BJ (cell line): Measurements from ENCODE around the gene ASGR1. TPM values are rescaled to one million over a fixed set of nuclear protein-coding genes. Genes with fewer than 3 reads are reported as not detected.

ENCODE experiments used
- CTCF ChIA-PET: fragments of 350-600 bp; formaldehyde crosslinking; extraction: SDS; loops from one replicate; lab custom pipeline; 2021; ENCODE audit warnings: antibody characterized with exemption, inconsistent platforms; lab: Yijun Ruan, JAX
- POLR2A ChIA-PET: fragments of 300-600 bp; sonication (Branson Sonifier 250); formaldehyde crosslinking; extraction: SDS; loops from one replicate; lab custom pipeline; 2021; ENCODE audit warnings: antibody characterized with exemption; lab: Charles Lee
- DNase-seq: peaks from one replicate; pipeline ENCODE4 v3.0.0-alpha.2; 2011; ENCODE audit warnings: low read depth
- H3K27me3 ChIP-seq: 2 replicates; pipeline ENCODE4 v1.6.0; 2011; ENCODE audit warnings: low read length; ENCODE audit not compliant: control insufficient read depth, insufficient read depth
- H3K36me3 ChIP-seq: 2 replicates; pipeline ENCODE4 v1.5.1; 2011; ENCODE audit warnings: low read length; ENCODE audit not compliant: control insufficient read depth, insufficient read depth
- H3K4me3 ChIP-seq: 2 replicates; pipeline ENCODE4 v1.5.1; 2011; ENCODE audit warnings: low read depth, mild to moderate bottlenecking, control low read depth, low read length
- polyA plus RNA-seq: library from polyadenylated mRNA; depleted of rRNA; stranded (reverse); fragments of >200 nt; gene quantifications from 2 replicates; pipeline ENCODE4 v1.2.3, GENCODE V29; 2011
- TF ChIP-seq, protein P1 (sequence below): IDR thresholded peaks from 2 replicates; pipeline ENCODE4 v1.5.1; 2011; ENCODE audit warnings: low read depth, mild to moderate bottlenecking, control low read depth, inconsistent platforms, low read length, moderate library complexity; ENCODE audit not compliant: insufficient read depth

Gene ASGR1
- polyA plus RNA-seq, 1 experiment: 0.56 TPM

DNA sequence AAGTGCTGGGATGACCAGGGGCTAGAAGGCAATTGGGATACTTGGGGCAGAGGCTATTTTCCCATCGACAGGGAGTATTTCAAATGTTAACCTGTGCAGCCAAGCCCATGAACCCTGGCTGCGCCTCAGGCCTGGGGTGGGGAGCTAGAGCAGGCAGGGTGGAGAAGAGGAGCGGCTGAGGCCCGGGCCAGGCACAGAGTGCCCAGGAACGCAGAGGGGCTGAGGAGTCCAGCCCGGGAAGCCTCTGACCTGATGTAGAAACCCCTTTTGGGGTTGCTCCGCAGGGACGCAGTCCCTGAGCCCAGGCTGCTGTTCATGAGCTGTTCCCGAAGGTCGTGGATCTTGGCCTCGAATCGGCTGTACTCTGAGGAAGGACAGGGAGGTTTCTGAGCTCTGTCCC is 16.8 kb upstream of the ASGR1 start:
- ChIA-PET CTCF (no interaction called here), POLR2A (no interaction called here)
- TF ChIP-seq, protein P1, sequence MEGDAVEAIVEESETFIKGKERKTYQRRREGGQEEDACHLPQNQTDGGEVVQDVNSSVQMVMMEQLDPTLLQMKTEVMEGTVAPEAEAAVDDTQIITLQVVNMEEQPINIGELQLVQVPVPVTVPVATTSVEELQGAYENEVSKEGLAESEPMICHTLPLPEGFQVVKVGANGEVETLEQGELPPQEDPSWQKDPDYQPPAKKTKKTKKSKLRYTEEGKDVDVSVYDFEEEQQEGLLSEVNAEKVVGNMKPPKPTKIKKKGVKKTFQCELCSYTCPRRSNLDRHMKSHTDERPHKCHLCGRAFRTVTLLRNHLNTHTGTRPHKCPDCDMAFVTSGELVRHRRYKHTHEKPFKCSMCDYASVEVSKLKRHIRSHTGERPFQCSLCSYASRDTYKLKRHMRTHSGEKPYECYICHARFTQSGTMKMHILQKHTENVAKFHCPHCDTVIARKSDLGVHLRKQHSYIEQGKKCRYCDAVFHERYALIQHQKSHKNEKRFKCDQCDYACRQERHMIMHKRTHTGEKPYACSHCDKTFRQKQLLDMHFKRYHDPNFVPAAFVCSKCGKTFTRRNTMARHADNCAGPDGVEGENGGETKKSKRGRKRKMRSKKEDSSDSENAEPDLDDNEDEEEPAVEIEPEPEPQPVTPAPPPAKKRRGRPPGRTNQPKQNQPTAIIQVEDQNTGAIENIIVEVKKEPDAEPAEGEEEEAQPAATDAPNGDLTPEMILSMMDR: no peak

DNA sequence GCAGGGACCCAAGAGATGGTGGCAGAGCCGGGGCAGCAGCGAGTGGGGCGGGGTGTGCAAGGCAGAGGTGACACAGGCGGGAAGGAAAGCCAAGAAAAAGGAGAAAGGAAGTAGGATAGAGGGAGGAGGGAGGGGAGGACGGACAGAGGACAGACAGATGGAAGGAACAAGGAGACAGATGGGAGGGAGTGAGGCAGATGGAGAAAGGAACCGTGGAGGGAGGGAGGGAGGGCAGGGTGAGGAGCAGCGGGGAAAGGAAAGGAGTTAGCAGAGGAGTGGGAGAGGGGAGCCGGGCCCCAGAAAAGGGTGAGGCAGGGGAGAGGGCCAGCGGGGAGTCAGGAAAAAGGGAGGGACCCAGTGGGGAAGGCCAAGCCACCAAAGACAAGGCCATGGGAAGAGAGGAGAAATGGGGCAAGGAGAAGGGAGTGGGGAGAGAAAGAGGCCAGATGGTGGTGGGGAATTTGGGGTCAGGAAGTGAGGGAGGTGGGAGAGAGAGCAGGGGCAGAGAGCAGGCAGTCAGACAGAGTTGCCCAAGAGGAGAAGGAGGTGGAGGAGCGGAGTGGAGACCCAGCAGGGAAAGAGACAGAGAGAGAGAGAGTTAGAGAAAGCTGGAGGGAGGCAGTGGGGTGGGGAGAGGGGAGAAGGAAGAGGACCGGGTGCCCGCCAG is 13.2 kb upstream of the ASGR1 start:
- DNase-seq: no peak
- POLR2A ChIA-PET: no interaction called here
- CTCF ChIA-PET: interaction anchor here (0.8 kb wide), 1 partner anchor 15 kb away, joined by 3 read pairs; no protein-coding TSS in a partner anchor

More for the DNA sequence above, 16.8 kb upstream of the ASGR1 start:
- no peaks in the 10 kb centered on the region for H3K27me3 ChIP-seq
- DNase-seq: no peak
- peaks cover 34% of the 10 kb centered on the region for H3K36me3 ChIP-seq
- no peak overlapping the region for H3K4me3 ChIP-seq

DNA sequence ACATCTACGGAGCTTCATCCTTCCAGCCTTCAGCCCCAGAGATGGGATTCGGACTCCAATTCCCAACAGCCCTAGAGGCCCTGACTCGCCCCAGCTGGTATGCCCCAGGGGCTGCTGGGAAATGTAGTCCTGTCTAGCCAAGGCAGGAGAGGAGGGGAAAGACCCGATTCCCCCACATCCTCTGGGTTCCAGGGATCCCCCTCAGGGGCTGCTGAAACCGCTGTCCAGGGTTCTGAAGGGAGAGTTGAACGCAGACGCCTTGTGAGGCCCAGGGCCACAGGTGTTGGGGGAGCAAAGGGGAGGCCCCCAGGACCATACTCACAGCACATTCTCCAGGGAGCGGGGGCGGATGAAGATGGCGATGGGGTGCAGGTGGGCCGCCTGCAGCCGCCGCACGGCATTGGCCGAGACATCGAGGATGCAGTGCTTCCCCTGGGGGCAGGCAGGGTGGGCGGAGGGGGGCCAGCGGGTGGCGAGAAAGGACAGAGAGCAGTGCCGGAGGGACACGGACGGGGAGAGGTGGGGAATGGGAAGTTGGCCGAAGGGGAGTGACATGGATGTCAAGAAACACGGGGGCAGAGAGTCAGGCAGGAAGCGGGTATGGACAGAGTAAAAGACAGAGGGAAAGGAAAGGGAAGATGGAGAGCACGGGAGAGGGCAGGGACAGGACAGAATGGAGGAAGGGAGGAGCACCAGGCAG is 12.6 kb upstream of the ASGR1 start:
- ChIA-PET CTCF (interaction anchor here (1.6 kb wide), 1 partner anchor 15 kb away, joined by 5 read pairs; no protein-coding TSS in a partner anchor), POLR2A (no interaction called here)
- Histone ChIP-seq H3K27me3 (no peaks in the 10 kb centered on the region), H3K36me3 (peaks cover 37% of the 10 kb centered on the region), H3K4me3 (no peak overlapping the region)
- DNase-seq: no peak
- TF ChIP-seq, protein P1: no peak

More for the DNA sequence above, 13.2 kb upstream of the ASGR1 start:
- TF ChIP-seq, protein P1: no peak
- no peak overlapping the region for H3K4me3 ChIP-seq
- peaks cover 41% of the 10 kb centered on the region for H3K36me3 ChIP-seq
- H3K27me3 ChIP-seq: no peaks in the 10 kb centered on the region

GRCh38 chr17:7191069-7191468 is 11.9 kb upstream of the ASGR1 start:
- Histone ChIP-seq H3K27me3 (no peaks in the 10 kb centered on the region), H3K4me3 (no peak overlapping the region), H3K36me3 (peaks cover 31% of the 10 kb centered on the region)
- DNase-seq: no peak
- POLR2A ChIA-PET: no interaction called here
- CTCF ChIA-PET: interaction anchor here (1.6 kb wide), 1 partner anchor 14 kb away, joined by 5 read pairs; no protein-coding TSS in a partner anchor
- TF ChIP-seq, protein P1: no peak

DNA sequence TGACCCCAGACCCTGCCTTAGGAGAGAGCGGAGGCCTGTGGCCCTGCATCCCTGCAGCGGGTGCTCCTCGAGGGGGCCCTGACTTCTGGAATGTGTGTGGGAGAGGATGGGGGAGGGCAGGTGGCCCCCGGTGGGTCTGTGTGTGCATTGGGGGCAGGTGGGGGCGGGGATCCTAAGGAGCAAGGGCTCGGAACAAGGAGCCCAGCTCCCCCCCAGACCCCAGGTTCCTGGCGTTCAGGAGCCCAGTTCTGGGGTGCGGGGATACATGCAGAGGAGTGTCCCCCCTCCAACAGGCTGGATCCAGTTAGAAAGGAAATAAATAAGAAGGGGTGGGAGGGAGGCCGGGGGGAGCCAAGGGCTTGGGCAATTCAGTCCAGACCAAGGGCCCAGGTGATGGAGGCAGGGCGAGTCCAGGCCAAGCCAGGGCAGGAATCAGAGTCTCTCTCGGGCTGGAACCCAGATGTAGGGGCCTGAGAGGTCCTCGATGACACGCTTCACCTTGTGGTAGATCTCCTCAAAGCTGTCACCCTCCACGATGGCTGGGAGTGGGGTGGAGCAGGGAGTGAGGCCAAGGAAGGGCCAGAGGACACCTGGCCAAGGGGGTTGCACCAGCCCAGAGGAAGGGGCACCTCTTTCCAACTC is 11.2 kb upstream of the ASGR1 start:
- CTCF ChIA-PET: interaction anchor here (1.6 kb wide), 1 partner anchor 13 kb away, joined by 5 read pairs; no protein-coding TSS in a partner anchor
- Histone ChIP-seq H3K4me3 (no peak overlapping the region), H3K36me3 (peaks cover 27% of the 10 kb centered on the region), H3K27me3 (no peaks in the 10 kb centered on the region)
- POLR2A ChIA-PET: no interaction called here
- TF ChIP-seq, protein P1: no peak
- no peak for DNase-seq
